Activated T-helper 2 cell treated with anti-CD3 and anti-CD28 coated beads, Interferon-gamma antibody, Interleukin-2, Interleukin-4, amounts not matched to agents 10 μg/mL and 5 μg/mL and 100 μg/mL, durations not matched to agents 14 hours and 24 hours and 36 hours (primary cell): Measurements from ENCODE around the gene DHX57. TPM values are rescaled to one million over a fixed set of nuclear protein-coding genes. Genes with fewer than 3 reads are reported as not detected.

Experiments
- DNase-seq: peaks from one replicate; pipeline ENCODE4 v3.0.0; 2021; ENCODE audit warnings: low spot score
- H3K27ac Mint-ChIP-seq: one replicate; pipeline ENCODE4 v1.8.0; 2021; ENCODE audit warnings: mixed read lengths
- H3K27me3 Mint-ChIP-seq: one replicate; pipeline ENCODE4 v1.8.0; 2021; ENCODE audit warnings: low read depth, mixed read lengths
- H3K36me3 Mint-ChIP-seq: one replicate; pipeline ENCODE4 v1.8.0; 2021; ENCODE audit warnings: low read depth, mixed read lengths
- H3K4me1 Mint-ChIP-seq: one replicate; pipeline ENCODE4 v1.8.0; 2021; ENCODE audit warnings: low read depth, mixed read lengths
- H3K4me3 Mint-ChIP-seq: one replicate; pipeline ENCODE4 v1.8.0; 2021; ENCODE audit warnings: low read depth, mild to moderate bottlenecking, moderate library complexity, mixed read lengths
- H3K9me3 Mint-ChIP-seq: one replicate; pipeline ENCODE4 v1.8.0; 2021; ENCODE audit warnings: mixed read lengths
- intact Hi-C: fragments of 100-400 bp; cut with micrococcal nuclease; formaldehyde crosslinking; loops from one replicate; pipeline ENCODE4 v1.15.1; 2023
- total RNA-seq: library from RNA; stranded (reverse); gene quantifications from 2 replicates; pipeline ENCODE4 v1.2.3, GENCODE V29; 2022

The DHX57 gene
- total RNA-seq, 1 donor from 2014 or later, result 21.7 TPM

DNA sequence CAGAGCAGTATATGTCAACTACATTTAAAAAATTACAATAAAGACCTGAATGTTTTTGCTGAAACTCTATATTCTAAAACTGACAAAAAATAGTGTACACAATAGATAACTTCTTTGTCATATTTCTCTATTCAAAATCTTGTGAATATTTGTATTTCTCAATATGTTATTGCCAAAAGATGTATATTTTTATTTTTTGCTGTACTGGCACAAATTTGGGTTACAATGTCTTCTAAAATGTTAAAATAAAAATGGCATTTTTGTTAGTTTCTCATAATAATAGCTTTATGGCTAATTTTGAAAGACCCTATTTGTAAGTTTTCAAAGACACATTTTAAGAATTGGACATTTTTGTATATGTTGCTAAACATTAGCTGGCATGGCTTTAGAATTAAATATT is 13.3 kb upstream of the DHX57 start:
- no peak for DNase-seq
- Mint-ChIP-seq H3K27ac (no peak overlapping the region), H3K36me3 (no peaks in the 10 kb centered on the region)

DNA sequence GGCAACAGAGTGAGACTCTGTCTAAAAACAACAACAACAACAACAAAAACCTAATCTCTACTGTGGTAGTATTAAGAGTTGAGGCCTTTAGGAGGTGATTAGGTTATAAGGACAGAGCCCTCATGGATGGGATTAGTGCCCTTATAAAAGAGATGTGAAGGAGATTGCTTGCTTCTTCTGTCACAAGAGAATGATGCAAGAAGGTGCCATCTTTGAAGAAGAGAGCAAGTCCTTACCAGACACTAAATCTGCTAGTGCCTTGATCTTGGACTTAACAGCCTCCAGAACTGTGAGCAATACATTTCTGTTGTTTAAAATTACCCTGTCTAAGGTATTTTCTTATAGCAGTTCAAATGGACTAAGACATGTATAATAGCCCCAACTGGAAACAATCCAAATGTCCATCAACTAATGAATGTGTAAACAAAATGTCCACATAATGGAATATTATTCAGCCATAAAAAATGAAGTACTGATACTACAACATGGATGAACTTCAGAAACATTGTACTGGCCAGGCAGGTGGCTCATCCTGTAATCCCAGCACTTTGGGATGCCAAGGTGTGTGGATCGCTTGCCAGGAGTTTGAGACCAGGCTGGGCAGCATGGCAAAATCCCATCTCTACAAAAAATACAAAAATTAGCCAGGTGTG is 12.3 kb upstream of the DHX57 start:
- Mint-ChIP-seq H3K27ac (no peak overlapping the region), H3K27me3 (peaks cover 7% of the 10 kb centered on the region), H3K9me3 (no peaks in the 10 kb centered on the region), H3K36me3 (no peaks in the 10 kb centered on the region), H3K4me1 (peaks cover 2% of the 10 kb centered on the region), H3K4me3 (no peak overlapping the region)
- intact Hi-C loops, result no loop called here
- no peak for DNase-seq

More for the DNA sequence above, 13.3 kb upstream of the DHX57 start:
- H3K27me3 Mint-ChIP-seq, result peaks cover 7% of the 10 kb centered on the region
- H3K4me3 Mint-ChIP-seq, result no peak overlapping the region
- intact Hi-C loops, result no loop called here
- peaks cover 2% of the 10 kb centered on the region for H3K4me1 Mint-ChIP-seq
- H3K9me3 Mint-ChIP-seq, result no peaks in the 10 kb centered on the region

DNA sequence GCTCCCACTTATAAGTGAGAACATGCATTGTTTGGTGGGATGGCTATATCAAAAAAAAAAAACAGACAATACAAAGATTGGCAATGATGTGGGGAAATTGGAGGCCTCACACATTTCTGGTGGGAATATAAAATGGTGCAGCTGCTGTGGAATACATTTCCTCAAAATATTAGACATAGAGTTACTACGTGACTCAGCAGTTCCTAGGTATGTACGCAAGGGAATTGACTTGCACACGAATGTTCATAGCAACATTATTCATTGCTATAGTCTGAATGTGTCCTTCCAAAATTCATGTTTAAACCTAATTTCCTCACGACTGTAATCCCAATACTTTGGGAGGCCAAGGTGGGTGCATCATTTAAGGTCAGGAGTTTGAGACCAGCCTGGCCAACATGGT is 11.6 kb upstream of the DHX57 start:
- Mint-ChIP-seq H3K27me3 (peaks cover 7% of the 10 kb centered on the region), H3K4me1 (no peaks in the 10 kb centered on the region), H3K27ac (no peak overlapping the region), H3K9me3 (no peaks in the 10 kb centered on the region), H3K4me3 (no peak overlapping the region), H3K36me3 (no peaks in the 10 kb centered on the region)
- intact Hi-C loops, result no loop called here
- DNase-seq, result no peak

DNA sequence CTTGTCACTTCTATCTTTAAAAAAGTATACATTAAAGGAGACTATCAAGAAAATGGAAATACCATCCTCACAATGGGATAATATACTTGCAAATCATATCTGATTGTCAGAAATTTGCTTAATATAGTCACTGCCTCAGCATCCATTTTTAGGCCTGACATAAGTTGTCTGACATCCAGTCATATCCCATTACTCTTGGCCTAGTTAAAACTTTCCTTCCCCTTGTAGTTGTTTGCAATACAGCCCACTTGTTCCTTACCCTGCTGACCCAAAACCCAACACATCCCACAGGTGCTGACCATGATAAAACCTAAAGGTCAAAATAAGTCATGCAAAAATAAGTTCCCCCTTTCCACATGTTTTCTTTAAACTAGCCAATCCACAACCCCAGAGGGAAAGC is 10.3 kb upstream of the DHX57 start:
- intact Hi-C loops, result no loop called here
- H3K9me3 Mint-ChIP-seq, result no peaks in the 10 kb centered on the region
- peaks cover 4% of the 10 kb centered on the region for H3K27me3 Mint-ChIP-seq
- no peak for DNase-seq
- no peak overlapping the region for H3K4me3 Mint-ChIP-seq
- H3K36me3 Mint-ChIP-seq, result no peaks in the 10 kb centered on the region
- H3K4me1 Mint-ChIP-seq, result no peaks in the 10 kb centered on the region
- no peak overlapping the region for H3K27ac Mint-ChIP-seq

DNA sequence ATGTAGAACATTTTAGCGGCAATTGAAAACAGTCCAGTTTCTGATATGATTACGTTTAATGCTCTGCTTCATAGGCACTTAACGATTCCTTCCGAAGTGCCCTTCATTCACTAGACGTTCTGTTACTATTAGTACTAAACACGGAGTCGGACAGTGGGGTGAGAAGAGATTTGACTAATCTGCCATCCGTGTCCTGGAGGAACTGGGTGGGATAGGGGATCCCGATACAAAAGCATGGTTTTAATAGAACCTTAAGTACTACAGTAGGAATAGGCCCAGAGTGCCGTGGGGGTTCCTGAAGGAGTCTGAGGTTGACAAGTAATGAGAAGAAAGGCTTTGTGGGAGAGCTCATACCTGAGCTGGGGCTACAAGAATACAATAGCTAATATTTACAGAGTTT is 673 bp upstream of the DHX57 start:
- Mint-ChIP-seq H3K27ac (peak overlapping the region; percentile 95), H3K9me3 (peaks cover 16% of the 10 kb centered on the region), H3K4me1 (peaks cover 17% of the 10 kb centered on the region), H3K27me3 (no peaks in the 10 kb centered on the region), H3K4me3 (peak overlapping the region; percentile 99), H3K36me3 (peaks cover 19% of the 10 kb centered on the region)
- DNase-seq, result no peak
- intact Hi-C loops, result loop anchor here (10.0 kb wide), 1 partner anchor 102 kb away; the partner anchor contains the start of gene GEMIN6

DNA sequence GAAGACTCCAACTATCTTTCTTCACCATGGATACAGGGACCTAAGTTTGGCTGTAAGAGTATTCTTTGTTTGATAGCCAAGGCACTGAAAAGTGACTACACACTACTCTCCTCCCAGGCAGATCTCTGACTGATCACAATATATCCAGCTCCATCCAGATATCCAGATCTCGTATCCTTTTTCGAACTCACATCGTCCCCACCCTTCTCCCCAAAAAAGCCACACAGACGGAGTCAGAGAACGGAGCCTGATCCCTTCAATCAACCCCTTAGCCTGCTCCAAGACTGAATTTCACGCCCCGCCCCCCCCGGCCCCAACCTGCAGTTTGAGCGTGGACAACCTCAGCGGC is 533 bp downstream of the DHX57 start:
- H3K27me3 Mint-ChIP-seq, result no peaks in the 10 kb centered on the region
- H3K4me1 Mint-ChIP-seq, result peaks cover 17% of the 10 kb centered on the region
- H3K9me3 Mint-ChIP-seq, result peaks cover 20% of the 10 kb centered on the region
- peak overlapping the region; percentile 99 for H3K4me3 Mint-ChIP-seq
- H3K36me3 Mint-ChIP-seq, result peaks cover 22% of the 10 kb centered on the region
- no peak for DNase-seq
- intact Hi-C loops, result loop anchor here (10.0 kb wide), 1 partner anchor 100 kb away; the partner anchor contains the start of gene GEMIN6
- peak overlapping the region; percentile 95 for H3K27ac Mint-ChIP-seq

DNA sequence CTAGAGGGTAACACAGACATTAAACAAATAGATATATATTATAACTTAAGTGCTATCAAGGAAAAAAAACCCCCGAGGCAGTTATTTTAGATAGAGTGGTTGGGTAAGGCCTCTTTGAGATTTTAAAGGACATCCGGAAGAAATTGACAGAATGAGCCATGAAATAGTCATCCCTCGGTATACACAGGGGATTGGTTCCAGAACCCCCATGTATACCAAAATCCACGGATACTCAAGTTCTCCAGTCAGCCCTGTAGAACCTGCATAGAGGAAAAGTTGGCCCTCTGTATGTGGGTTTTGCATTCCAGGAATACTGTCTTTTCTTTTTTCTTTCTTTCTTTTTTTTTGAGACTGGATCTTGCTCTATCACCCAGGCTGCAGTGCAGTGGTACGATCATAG is 2.0 kb downstream of the DHX57 start:
- no peaks in the 10 kb centered on the region for H3K27me3 Mint-ChIP-seq
- intact Hi-C loops, result loop anchor here (10.0 kb wide), 1 partner anchor 99 kb away; the partner anchor contains the start of gene GEMIN6
- no peak overlapping the region for H3K27ac Mint-ChIP-seq
- peaks cover 17% of the 10 kb centered on the region for H3K4me1 Mint-ChIP-seq
- DNase-seq, result no peak
- peaks cover 33% of the 10 kb centered on the region for H3K9me3 Mint-ChIP-seq
- H3K36me3 Mint-ChIP-seq, result peaks cover 34% of the 10 kb centered on the region
- no peak overlapping the region for H3K4me3 Mint-ChIP-seq

DNA sequence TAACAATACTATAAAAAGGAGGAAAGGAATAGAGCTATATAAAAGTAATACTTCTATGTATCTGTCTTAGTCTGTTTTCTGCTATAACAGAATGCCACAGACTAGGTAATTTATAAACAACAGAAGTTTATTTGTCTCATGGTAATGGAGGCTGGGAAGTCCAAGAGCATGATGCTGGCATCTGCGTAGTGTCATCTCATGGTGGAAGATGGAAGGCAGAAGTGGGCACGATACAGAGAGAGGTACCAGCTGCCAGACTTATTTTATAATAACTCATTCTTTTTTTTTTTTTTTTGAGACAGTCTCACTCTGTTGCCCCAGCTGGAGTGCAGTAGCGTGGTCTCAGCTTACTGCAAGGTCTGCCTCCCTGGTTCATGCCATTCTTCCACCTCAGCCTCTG is 4.3 kb downstream of the DHX57 start:
- Mint-ChIP-seq H3K27ac (no peak overlapping the region), H3K4me3 (no peak overlapping the region), H3K36me3 (peaks cover 47% of the 10 kb centered on the region), H3K9me3 (peaks cover 33% of the 10 kb centered on the region), H3K4me1 (peaks cover 19% of the 10 kb centered on the region), H3K27me3 (no peaks in the 10 kb centered on the region)
- intact Hi-C loops, result loop anchor here (10.0 kb wide), 1 partner anchor 97 kb away; the partner anchor contains the start of gene GEMIN6
- no peak for DNase-seq

DNA sequence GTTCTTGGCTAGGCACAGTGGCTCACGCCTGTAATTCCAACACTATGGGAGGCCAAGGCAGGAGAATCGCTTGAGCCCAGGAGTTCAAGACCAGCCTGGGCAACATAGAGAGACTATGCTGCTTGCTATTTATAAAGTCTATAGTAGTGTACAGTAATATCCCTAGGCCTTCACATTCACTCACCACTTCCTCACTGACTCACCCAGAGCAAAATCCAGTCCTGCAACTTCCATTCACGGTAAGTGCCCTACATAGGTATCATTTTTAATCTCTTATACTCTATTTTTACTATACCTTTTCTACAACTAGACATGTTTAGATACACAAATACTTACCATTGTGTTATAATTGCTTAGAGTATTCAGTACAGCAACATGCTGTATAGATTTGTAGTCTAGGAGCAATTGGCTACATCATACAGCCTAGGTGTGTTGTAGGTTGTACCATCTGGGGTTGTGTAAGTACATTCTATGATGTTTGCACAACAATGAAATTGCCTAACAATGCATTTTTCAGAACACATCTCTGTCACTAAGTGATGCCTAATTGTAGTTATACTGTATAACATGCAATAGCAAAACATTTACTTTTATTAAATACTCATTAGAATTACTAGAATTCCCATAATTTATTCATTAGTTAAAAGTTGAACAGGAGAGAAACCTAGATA is 8.8 kb downstream of the DHX57 start:
- no peak for DNase-seq
- Mint-ChIP-seq H3K4me1 (peaks cover 2% of the 10 kb centered on the region), H3K9me3 (peaks cover 20% of the 10 kb centered on the region), H3K27ac (no peak overlapping the region), H3K4me3 (no peak overlapping the region), H3K27me3 (no peaks in the 10 kb centered on the region), H3K36me3 (peaks cover 49% of the 10 kb centered on the region)
- intact Hi-C loops, result no loop called here

DNA sequence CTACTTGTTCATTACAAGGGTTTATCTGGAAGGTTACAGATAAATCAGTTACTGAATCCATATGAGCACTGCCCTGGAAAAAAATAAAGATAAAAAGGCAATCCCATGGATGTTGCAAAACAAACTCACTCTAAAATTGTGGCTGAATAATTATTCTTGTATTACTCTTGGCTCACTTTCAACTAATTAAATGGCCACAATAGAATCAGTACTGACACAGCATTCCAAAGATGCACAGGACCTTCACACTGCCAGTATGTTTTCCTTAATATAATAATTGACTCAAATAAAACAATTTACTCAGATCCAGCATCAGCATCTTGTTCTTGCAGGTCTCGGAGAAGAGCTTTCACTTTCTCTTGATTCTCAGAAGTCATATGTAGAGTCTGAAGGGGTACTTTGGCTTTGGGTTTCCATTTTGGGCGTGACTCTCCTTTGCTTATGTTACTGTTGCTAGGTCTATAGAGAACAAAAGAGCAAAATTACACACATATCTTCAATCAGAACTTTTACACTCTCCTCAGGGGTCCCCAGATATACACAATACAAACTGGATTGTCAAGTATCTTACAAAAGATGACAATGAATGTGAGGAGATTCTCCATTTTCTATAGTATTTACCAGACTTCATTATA is 12.6 kb downstream of the DHX57 start:
- Mint-ChIP-seq H3K27me3 (no peaks in the 10 kb centered on the region), H3K4me3 (no peak overlapping the region), H3K36me3 (peaks cover 47% of the 10 kb centered on the region), H3K27ac (no peak overlapping the region), H3K9me3 (no peaks in the 10 kb centered on the region), H3K4me1 (peaks cover 2% of the 10 kb centered on the region)
- DNase-seq, result no peak
- intact Hi-C loops, result no loop called here

DNA sequence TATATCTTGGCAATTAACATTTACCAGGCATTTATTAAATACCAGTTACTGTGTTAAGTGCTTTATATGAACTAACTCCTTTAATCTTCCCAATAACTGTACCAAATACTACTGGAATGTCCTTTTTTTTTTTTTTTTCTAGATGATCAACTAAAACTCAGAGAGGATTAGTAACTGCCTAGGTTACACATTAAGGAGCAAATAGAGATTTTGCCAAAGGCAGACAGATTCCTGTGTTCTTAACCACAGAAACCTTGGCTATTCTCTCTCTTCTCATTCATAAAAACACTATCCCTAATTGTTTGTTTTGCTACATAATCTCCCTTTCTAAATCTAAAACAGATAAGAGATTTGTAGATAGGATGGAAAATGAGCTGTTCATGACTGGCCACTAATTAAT is 13.3 kb downstream of the DHX57 start:
- no peak for DNase-seq
- intact Hi-C loops, result no loop called here
- Mint-ChIP-seq H3K27me3 (no peaks in the 10 kb centered on the region), H3K4me1 (peaks cover 2% of the 10 kb centered on the region), H3K4me3 (no peak overlapping the region), H3K27ac (no peak overlapping the region), H3K36me3 (peaks cover 42% of the 10 kb centered on the region), H3K9me3 (no peaks in the 10 kb centered on the region)

DNA sequence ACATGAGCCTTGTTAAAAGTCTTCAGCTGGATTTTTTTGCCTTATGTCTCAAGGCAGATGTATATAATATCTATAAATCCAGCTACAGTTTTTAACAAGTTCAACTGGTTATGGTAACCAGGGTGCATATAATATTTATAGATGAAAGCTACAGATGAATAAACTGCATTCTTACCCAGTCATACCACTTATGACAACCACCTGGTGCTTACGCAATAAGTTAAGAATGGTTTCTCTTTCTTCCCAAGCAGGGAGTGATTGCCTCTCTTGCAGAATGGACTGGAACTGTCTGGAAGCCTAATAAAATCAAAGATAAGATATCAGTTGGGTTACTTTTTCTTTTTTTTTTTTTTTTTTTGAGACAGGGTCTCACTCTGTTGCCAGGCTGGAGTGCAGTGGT is 19.6 kb downstream of the DHX57 start:
- Mint-ChIP-seq H3K27me3 (no peaks in the 10 kb centered on the region), H3K27ac (no peak overlapping the region), H3K4me3 (no peak overlapping the region), H3K36me3 (peaks cover 43% of the 10 kb centered on the region), H3K9me3 (no peaks in the 10 kb centered on the region), H3K4me1 (no peaks in the 10 kb centered on the region)
- intact Hi-C loops, result no loop called here
- DNase-seq, result no peak

DNA sequence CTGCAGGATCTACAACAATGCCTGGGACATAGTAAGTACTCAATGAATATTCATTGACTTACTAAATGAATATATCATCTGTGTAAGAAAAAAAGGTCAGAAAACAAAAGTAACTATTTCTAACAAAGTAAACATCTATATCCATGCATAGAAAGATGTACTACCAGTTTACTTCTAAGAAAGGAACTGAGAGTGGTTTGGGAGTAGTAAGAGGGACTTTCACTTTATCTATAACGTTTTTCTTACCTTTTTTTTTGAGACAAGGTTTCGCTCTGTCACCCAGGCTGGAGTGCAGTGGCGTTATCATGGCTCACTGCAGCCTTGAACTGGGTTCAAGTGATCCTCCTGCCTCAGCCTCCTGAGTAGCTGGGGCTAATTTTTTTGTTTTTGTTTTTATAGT is 25.7 kb downstream of the DHX57 start:
- Mint-ChIP-seq H3K36me3 (peaks cover 34% of the 10 kb centered on the region), H3K27ac (no peak overlapping the region), H3K4me3 (no peak overlapping the region), H3K4me1 (peaks cover 3% of the 10 kb centered on the region), H3K9me3 (no peaks in the 10 kb centered on the region), H3K27me3 (no peaks in the 10 kb centered on the region)
- no peak for DNase-seq
- intact Hi-C loops, result no loop called here
